ENCODE data around the gene EIF2B5.

EIF2B5 gene

DNA sequence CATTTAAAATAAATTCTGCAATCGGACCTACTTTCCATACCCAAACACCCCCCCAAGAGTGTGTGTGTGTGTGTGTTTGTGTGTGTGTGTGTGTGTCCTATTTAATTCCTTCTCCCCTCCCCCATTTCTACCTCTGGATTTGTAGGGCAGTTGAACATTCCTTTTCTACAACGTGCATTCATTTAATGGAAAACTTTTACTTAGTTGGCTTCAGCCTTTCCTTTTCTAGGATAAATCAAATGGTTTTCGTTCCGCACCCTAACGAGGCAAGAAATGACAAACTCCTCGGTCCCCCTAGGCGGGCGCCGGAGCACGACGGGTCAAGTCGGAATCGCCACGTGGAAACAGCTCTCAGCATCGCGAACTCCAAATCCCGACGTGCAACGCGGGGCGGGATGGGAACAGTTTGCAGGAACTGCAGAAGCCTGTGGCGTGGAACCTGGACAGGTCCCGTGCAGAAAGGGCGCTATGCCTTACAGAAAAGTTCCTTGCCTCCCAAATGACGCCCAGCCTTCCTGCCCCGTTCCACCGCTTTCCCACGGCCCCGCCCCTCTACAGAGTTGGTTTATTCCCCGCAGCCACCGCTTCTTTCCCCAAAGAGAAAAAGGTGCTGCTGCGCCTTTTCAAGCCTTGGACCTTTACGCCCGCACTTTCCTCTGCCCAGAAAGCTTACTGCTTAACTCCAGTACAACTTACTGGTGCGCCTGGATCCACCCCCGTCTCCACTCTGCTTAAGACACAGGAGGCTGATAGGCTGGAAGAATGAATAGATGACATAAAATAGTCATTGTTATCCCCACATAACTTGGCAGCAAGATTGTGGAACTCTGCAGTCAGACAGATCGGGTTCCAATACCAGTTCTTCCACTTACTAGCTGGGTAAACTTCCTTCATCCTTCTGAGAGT lies 1.1 kb upstream of the EIF2B5 start:
- TF ChIP-seq, protein P1, sequence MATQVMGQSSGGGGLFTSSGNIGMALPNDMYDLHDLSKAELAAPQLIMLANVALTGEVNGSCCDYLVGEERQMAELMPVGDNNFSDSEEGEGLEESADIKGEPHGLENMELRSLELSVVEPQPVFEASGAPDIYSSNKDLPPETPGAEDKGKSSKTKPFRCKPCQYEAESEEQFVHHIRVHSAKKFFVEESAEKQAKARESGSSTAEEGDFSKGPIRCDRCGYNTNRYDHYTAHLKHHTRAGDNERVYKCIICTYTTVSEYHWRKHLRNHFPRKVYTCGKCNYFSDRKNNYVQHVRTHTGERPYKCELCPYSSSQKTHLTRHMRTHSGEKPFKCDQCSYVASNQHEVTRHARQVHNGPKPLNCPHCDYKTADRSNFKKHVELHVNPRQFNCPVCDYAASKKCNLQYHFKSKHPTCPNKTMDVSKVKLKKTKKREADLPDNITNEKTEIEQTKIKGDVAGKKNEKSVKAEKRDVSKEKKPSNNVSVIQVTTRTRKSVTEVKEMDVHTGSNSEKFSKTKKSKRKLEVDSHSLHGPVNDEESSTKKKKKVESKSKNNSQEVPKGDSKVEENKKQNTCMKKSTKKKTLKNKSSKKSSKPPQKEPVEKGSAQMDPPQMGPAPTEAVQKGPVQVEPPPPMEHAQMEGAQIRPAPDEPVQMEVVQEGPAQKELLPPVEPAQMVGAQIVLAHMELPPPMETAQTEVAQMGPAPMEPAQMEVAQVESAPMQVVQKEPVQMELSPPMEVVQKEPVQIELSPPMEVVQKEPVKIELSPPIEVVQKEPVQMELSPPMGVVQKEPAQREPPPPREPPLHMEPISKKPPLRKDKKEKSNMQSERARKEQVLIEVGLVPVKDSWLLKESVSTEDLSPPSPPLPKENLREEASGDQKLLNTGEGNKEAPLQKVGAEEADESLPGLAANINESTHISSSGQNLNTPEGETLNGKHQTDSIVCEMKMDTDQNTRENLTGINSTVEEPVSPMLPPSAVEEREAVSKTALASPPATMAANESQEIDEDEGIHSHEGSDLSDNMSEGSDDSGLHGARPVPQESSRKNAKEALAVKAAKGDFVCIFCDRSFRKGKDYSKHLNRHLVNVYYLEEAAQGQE (IDR thresholded peaks at IDR 0.05; ENCODE audit: insufficient read depth in 1 of 2, low read depth in 2 of 2, low read length in 2 of 2) = no peak
- peak; percentile 62; the same call in 1 of the 2 replicates for TF ChIP-seq TAF1 (IDR thresholded peaks at IDR 0.05; ENCODE audit: borderline replicate concordance, insufficient read depth, low read length)
- peak; percentile 58; the same call in 1 of the 2 replicates for TF ChIP-seq SIN3A (IDR thresholded peaks at IDR 0.05; ENCODE audit: borderline replicate concordance, insufficient read depth, low read length)
- peak; percentile 40 for TF ChIP-seq POLR2AphosphoS5 (IDR thresholded peaks at IDR 0.05; ENCODE audit: low read depth, low read length)

- TF ChIP-seq, protein P1 (IDR thresholded peaks at IDR 0.05; ENCODE audit: insufficient read depth in 1 of 2, low read depth in 2 of 2, low read length in 2 of 2) = no peak
- TF ChIP-seq TAF1 (IDR thresholded peaks at IDR 0.05; ENCODE audit: borderline replicate concordance, insufficient read depth, low read length) = no peak
- no peak for TF ChIP-seq FOXP2 (optimal IDR thresholded peaks at IDR 0.05; ENCODE audit: borderline replicate concordance, extremely low read depth, extremely low read length, insufficient read depth)
- TF ChIP-seq POLR2AphosphoS5 (IDR thresholded peaks at IDR 0.05; ENCODE audit: low read depth, low read length) = no peak
These were observed 411 bp upstream of the EIF2B5 start for GRCh38 chr3:184134746-184135148.

DNA sequence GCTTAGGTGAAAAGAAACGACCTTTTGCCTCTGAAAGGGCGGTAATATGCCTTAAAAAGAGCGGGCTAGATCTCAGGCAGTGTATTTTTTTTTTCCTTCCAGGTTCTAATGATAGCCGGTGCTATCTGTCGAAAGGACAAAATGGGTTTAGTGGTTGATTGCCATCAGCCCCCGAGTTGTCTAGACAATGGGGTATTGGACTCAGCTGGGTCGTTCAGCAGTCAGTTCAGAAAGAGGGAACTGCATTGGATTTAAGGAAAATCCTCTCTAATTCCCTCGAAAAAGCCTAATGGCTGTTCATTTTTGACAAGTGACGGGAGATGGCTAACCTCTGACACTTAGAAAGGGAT lies 728 bp downstream of the EIF2B5 start:
- TF ChIP-seq SIN3A (IDR thresholded peaks at IDR 0.05; ENCODE audit: borderline replicate concordance, insufficient read depth, low read length) = no peak
- TF ChIP-seq, protein P1 (IDR thresholded peaks at IDR 0.05; ENCODE audit: insufficient read depth in 1 of 2, low read depth in 2 of 2, low read length in 2 of 2) = no peak
- TF ChIP-seq TAF1 (IDR thresholded peaks at IDR 0.05; ENCODE audit: borderline replicate concordance, insufficient read depth, low read length) = no peak
- TF ChIP-seq POLR2AphosphoS5 (IDR thresholded peaks at IDR 0.05; ENCODE audit: low read depth, low read length) = no peak
- no peak for TF ChIP-seq FOXP2 (optimal IDR thresholded peaks at IDR 0.05; ENCODE audit: borderline replicate concordance, extremely low read depth, extremely low read length, insufficient read depth)

GRCh38 chr3:184140436-184140835 lies 5.3 kb downstream of the EIF2B5 start:
- TF ChIP-seq FOXP2 (optimal IDR thresholded peaks at IDR 0.05; ENCODE audit: borderline replicate concordance, extremely low read depth, extremely low read length, insufficient read depth) (no peak), TAF1 (IDR thresholded peaks at IDR 0.05; ENCODE audit: borderline replicate concordance, insufficient read depth, low read length) (no peak), POLR2AphosphoS5 (IDR thresholded peaks at IDR 0.05; ENCODE audit: low read depth, low read length) (no peak), SIN3A (IDR thresholded peaks at IDR 0.05; ENCODE audit: borderline replicate concordance, insufficient read depth, low read length) (no peak)
- TF ChIP-seq, protein P1 (IDR thresholded peaks at IDR 0.05; ENCODE audit: insufficient read depth in 1 of 2, low read depth in 2 of 2, low read length in 2 of 2) = no peak

All from PFSK-1 (cell line).